Measurements from ENCODE around the gene LYPD6B.

Gene LYPD6B

DNA sequence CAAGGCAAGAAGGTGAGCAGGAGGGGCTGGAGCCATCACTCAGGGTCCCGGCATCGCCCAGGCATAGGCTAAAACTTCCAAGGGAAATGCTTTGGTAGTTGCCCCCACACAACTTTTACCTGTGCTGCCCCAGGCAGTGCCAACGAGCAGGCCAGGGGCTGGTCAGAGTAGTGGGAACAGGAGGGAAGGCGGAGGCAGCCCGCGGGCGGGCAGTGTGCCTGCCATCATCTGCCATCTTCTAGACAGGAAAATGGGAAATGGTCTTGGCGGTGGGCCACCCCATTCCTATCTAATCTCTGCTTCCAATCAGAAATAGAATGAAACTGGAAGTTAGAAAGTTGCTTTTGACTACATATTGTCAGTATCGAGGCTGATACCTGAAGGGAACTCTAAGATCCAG is 26.0 kb upstream of the LYPD6B start:
- DNase-seq (ENCODE audit: low spot score), result no peak

DNA sequence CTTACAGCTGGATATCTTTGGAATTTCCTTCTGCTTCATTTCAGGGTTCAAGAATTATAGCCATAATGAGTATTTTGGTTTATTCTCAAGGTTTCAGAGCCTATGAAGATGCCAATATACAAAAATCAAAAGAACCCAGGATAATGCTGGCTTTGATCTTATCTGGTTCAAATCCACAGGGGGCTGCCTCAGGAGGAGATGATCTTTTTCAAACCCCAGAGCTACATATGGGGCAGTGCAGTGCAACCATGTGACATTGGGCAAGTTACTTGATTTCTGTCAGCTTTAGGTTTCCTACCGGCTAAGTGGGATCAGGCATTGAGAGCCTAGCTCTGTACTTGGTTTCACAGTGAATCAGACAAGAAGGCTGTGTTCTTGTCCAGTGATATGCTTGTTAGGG is 23.0 kb upstream of the LYPD6B start:
- DNase-seq (ENCODE audit: low spot score), result no peak

DNA sequence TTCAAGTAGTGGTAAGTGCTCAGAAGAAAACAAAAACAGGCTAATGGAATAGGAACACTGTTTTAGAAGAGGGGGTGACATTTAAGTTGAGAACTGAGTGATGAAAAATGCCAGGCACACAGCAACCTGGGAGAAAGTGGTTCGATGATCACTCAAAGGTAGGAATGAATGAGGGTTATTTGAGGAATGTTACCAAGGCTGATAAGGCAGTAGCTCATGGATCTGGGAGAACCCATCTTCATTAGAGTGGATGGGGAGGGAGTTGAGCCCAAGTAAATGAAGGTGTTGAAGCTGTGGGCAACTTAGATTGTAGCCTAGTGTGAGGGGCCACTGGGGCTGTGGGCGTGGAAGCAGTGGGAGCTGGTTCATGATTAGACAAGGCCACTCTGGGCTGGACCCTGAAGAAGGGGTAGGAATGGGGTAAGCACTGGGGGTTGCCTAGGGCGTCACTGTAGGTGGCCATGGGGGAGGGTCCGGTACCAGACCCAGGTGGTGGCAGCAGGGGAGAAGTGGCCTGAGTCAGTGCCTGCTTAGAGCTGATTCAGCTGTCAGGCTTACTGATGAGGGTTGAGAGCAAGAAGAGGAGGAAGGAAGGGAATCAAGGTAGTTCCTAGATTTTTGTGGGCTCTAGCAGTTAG is 22.5 kb upstream of the LYPD6B start:
- DNase-seq (ENCODE audit: low spot score), result no peak

DNA sequence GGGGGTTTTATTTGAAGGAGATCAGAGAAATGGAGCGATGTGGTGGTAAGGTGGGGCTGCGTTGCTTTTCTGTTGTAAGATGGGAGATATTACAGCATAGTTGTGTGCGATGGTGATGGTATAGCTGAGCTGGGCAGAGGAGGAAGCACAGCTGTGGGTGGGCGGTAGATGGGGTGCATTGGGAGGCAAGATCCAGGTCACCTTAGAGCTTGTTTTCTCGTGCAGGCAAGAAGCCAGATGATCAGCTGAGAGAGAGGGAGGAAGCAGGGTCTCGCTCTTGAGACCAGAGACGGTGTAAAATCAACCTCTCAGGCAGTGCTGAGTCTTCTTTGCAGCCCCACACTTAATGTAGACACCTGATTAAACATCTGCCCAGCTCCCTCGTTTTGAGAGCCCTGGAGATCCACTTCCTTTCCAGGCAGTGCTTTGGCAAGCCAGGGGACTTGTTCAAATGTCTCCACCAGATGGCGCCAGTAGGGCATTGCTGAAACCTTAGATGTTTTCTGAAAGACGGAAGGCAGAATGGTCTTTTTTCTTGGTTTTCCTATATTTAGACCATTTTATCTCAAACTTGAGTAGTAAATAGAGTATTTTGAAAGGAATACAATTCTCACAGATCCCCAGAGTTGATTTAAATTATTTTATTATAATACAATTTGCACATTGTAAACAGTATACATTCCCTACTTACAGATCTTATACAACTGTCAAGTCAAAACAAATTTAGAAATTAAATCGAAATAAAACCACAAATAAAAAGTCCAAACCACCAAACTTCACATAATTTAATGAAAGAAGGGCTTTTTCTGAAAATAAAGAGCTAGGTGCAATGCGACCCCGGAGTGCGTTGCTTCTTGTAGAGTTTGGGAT is 21.1 kb upstream of the LYPD6B start:
- DNase-seq (ENCODE audit: low spot score), result peak; percentile 84

DNA sequence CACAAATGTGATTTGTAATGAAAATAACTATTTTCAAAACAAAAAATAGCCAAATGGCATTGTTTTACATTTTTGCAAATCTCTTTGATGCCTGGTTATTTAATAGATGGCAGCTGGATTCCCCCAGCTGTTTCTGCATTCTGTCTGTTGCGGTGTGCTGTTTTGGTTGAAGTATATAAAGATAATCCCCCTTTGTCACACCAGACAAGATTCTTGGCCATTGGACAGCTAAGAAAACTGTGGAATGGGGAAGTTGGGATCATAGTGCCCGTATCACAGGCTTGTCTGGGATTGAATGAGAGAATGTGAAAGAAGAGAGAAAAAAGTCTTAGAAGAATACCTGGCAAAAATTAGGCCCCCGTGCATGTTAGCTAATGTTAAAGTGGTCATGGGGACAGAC is 19.5 kb upstream of the LYPD6B start:
- DNase-seq (ENCODE audit: low spot score), result no peak

DNA sequence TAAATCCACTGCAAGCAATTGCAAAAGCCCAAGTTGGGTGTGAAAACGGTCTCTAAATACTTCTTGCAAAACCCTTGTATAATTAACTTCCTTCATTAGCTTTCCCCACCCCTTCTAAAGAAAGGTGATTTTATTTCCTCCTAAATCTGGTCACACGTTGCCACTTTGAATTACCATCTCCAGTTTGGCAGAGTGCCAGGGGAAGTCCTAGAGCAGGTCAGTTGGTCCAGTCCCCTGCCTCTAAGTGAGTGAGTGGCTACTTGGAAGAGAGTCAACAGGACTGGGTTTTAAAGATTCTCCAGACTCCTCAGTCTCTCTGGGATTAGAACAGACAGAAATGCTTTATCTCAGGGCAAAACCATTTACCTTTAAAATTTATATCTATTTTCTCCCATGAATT is 18.7 kb upstream of the LYPD6B start:
- no peak for DNase-seq (ENCODE audit: low spot score)

DNA sequence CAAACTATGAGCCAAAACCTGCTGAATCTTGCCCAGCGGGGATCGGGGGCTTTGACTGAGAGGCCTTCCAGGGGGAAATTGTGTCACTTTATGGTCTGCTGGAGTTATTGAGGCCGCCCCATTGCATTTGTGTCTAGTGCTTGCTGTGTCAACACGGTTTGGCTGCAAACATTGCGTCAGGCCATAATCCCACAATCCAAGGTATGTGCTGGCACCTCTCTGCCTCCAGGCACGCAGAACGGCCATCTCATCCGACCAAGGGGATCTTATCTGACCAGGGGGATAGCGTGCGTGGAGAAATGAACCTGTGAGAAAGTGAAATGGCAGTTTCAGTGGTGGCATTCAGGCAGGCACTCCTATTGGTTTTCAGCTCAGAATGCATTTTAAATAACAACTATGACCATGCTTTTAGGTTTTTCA is 18.1 kb upstream of the LYPD6B start:
- DNase-seq (ENCODE audit: low spot score), result no peak

DNA sequence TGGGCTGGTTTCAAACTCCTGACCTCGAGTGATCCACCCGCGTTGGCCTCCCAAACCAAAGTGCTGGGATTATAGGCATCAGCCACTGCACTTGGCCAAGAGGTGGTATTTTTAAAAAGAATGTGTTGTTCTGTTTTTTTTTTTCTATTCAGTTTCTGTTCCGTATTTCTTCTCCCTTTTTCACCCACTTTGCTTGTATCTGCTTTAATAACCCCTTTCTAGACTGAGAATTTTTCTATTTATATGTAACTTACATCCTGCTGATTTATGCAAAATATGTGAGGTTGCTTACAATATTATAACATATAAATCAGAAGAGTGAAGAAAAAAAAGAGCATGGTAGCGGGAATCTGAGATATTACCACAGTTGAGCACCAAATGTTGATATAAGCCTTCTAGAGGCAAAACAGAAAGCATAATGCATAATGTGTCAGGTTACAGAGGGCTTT is 17.2 kb upstream of the LYPD6B start:
- DNase-seq (ENCODE audit: low spot score), result no peak

DNA sequence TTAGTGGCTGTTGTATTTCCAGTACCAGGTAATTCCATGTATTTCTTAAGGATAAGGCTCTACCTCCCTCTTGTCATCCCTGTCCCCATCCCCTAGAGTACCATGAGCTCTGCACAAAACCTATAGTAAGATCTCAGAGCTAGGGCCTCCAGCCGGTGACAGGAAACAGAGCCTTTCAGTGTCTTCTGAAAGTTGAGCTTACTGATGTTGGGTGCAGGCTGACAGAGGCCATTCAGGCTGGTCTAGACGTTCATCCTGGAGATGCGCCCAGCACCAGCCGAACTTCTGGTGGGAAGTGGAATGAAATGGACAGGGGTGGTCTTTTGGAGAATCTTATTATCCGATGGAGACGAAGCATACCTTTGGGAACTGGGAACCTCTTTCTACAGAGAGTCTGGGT is 16.7 kb upstream of the LYPD6B start:
- DNase-seq (ENCODE audit: low spot score), result no peak

DNA sequence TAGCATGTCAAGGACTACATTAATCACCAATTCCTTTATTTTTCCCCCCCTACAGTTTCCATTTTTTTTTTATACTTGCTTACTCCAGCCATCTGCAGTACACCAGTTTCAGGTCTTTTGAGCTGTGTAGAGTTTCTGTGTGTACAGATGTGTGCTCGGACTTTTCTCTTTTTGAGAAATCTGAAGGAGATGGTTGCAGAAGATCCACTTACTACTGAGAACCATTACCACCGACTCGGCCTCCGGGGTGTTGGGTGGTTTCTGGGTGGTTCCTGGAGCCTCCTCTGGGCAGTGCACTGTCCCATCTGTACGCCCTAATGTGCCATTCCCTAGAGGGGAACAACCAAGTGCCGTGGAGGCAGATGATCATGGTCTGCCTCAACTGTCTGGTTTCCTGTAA is 15.4 kb upstream of the LYPD6B start:
- DNase-seq (ENCODE audit: low spot score), result no peak

DNA sequence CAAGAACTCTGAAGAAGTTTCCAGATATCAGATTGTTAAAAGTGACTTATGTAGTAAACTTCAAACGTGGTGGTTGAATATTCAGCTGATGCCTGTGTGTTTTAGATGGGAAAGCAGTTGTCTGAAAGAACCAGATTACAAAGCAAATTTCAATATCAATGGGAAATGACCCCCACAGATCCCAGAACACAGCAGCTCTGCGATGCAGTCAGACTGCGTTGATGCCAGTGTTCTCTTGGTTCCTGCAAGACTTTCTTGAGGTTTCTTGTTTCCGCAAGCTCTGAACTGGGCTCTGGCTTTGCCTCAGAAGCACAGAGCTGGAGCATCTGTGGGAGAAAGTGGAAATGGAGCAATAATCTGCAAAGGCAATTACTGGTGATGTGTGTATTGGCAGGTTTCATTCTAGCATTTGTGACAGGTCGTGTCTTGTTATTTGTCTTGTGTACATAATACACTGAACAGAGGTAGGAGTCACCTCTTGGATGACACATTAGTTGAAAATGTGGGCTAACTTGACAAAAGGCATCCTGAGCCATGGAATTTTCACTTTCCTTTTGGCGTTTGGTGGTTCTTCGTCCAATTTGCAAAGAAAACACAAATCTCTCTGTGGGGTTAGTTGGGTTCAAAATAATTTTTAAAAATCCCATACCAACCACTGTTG is 10.8 kb upstream of the LYPD6B start:
- no peak for DNase-seq (ENCODE audit: low spot score)

DNA sequence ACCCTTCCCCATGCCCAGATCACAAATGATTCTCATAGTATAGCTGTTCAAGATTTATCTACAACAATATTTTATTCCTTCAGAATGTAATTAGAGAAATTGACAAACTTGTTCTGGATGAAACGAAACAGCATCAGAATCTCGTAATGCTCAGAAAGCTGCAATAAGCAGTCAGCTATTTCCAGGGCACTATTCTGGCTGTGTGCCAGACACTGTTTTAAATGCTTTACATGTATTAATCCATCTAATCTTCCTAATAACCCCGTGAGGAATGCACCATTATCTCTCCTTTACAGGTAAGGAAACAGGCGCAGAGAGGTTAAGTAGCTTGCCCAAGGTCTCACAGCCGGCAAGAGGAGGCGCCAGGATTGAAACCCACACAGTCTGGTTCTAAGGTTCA is 10.1 kb upstream of the LYPD6B start:
- DNase-seq (ENCODE audit: low spot score), result no peak

DNA sequence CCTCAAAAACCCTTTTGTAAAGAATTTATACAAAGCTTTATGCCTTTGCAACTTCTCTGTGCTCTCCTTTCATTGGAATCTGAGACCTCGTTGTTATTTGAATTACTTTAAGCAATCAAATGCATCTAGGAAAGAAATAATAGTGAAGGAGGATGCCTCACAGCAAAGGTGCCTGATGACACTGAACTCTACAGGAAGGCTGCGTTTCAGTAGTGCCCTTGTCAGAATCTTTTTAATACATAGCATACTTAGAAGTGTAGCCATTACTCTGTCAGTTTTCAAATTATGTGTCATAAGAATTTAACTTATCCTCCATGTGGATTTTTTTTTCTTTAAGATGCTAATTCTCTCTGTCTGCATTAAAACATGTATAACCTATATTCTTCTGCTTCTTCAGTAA is 9.6 kb upstream of the LYPD6B start:
- DNase-seq (ENCODE audit: low spot score), result no peak

DNA sequence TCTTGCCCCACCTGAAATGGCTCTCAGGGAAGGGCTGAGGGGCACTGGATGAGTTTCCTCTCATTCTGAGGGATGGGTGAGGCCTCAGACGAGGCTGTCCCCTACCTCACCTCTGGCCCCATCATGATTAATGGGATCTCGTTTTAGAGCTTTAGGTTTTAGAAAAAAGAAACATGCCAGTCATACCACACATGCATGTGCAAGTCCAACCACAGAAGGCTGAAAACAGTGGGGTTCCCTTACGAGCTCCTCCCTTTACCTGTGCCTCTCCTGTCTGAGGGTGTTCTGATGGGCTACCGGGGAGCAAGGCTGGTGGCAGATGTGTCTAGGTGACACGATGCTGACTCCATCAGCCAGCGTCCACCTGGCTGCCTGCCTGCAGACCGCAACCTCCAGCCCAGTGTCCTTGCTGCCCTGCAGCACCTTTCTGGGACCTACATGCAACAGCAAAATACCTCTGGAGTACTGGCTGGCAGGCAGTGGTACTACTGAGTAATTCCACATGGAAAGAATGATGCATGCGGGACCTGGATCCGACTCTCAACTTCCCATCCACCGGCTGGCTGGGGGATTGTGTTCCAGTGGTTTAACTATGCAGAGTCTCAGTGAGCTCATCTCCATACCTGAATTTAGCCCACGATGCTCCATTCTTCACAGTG is 9.1 kb upstream of the LYPD6B start:
- no peak for DNase-seq (ENCODE audit: low spot score)

DNA sequence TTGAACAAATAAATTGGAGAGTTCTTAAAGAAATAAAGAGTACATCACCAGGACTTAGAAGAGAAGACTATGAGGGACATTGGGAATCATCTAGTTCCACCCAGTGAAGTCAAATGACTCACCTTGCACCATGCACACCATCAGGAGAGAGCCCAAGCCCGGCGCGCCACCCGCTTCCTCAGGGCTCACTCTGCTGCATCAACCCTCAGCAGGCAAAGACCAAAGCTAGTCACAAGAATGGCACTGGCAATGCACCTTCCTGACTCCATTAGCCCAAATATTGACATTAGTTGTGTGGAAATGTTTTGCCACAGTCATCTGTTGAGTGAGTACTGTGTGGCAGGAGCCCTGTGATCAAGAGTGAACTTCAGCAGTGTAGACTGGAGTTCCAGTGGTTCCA is 7.1 kb upstream of the LYPD6B start:
- DNase-seq (ENCODE audit: low spot score), result no peak

DNA sequence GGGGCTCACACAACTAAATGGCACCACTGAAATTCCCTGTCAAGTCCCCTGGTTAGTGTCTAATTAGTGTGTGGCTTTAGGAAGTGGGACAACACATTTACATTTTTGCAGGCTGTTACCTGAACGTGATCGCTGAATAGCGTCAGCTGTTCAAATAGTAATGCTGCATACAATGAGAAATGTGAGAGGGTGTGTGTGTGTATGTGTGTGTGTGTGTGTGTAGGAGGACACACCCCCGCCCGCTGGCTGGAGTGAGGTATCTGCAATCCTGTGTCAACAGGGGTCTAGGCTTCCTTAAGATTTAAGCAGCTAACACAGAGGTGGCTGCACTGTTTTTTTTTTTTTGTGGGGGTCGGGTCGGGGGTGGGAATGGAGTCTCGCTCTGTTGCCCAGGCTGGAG is 4.8 kb upstream of the LYPD6B start:
- DNase-seq (ENCODE audit: low spot score), result no peak

DNA sequence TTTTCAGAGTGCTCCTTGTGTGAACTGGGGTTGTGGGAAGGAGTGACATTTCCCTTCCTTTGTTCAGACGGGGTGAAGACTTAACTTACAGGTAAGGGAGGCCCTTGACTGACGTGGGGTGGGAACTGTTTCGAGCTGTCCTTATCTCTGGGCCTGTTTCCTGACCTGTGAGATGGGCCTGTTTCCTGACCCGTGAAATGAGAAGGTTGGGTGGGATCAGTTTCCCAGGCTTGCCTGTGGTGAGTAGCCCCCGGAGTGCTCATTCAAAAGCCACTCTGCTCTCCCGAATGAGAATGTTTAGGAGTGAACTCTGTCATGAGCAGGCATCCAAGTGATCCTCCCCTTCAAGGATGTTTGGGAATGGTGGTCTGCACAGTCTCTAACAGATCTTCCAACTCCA is 4.1 kb upstream of the LYPD6B start:
- DNase-seq (ENCODE audit: low spot score), result no peak

DNA sequence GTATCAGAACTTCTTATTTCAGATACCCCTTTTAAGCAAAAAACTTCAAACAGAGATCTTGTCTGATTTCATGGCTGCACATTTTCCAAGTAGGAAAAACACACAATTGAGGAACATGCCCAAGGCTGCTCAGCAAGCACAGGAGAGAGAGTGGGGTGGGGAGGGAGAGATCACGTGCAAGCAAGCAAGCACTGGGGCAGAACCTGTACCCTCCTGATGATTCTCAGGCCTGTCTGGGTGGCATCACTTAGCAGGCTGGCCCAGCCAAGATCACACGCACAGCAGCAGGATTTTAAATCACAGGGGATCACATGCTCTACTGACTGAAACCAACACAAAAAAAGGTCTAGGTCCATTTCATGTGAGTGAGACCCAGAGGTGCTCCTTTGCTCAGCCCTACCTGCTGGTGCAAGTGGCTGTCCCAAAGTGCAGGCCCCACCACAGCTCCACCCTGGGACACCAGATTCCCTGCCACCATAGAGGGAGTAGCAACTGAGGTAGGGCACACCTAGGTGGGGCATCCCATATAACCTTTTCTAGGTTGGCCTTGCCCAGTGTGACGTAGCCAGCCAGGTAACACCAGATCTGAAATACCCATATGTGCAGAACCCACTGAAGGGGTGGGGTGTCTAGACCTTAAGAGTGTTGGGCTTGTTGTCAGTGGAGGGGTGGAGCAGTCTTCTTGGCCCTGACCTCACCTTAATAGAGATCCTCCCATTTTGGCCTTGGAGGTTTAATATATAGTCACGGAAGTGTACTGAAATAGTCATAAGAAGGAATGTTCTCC is 1.8 kb upstream of the LYPD6B start:
- DNase-seq (ENCODE audit: low spot score), result no peak

DNA sequence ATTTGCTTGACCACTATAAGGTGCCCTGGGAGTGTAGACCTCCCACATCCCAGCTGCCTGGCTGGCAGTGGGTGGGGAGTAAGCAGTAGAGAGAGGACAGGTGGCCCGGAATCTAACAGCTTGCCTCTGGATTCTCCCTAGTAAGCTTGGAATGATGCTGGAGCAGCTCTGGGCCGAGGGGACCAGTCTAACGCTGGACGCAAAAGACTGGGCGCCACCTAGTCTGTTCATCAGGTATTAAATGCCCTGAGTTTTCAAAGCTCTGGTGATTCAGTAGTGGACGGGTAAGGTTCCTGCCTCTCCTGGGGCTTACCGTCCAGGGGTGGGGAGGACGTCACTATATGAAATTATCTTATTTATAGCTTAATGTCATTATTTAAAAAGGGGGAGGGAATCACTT is 648 bp upstream of the LYPD6B start:
- DNase-seq (ENCODE audit: low spot score), result no peak

DNA sequence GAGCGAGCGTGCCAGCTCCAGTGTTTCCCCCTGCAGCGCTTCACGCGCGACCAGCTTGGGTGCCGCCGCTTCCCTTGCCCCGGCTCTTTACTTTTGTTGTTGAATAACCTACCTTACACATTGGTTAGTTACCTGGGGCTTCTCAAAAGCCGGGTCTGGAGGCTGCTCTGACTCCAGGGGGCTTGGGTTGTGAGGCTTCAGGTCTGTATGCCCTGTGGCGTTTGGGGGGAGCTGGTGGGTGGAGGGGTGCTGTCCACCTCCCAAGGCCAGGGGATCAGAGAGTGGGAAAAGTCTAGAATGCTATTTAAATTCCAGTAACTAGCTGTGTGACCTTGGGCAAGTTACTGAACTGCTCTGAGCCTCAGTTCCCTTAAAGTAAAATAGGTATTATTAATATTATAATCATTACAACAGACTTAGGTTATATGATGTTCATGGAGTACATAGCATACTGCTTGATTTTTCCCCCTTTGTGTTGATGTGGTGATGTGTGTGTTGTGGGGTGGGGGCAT is 770 bp downstream of the LYPD6B start:
- DNase-seq (ENCODE audit: low spot score), result no peak

DNA sequence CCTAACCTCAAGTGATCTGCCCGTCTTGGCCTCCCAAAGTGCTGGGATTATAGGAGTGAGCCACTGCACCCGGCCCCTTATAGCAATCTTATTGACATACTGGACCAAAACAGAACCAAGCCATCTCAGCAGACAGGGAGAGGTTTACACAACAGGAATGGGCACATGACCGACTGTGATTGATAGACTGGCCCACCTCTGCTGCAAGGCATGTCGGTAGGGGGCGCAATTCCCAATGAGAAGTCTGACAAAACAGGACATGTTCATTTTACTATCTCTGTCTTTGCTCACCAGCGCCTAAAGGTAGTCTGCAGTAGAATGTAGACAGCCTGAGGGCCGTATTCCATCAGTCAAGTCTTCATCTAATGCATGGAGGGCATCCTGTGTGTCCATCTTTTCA is 2.0 kb downstream of the LYPD6B start:
- DNase-seq (ENCODE audit: low spot score), result no peak

DNA sequence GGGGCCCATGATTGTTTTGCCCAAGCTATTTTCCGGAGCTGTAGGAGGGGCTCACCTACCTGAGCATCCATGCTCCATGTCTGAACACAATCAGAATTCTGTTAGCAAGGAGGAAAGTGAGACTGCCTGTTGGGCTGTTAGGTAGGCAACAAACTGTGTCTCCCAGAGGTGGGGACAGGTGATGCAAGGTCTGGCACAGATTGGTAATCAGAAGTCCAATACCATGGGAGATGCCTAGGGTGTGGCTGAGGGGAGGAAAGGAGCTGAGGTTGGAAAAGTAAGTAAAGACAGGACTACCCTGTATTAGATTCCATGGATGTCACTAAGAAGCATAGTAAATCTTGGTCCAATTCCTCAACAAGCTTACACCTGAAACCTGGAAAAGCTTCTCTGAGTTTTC is 3.0 kb downstream of the LYPD6B start:
- no peak for DNase-seq (ENCODE audit: low spot score)
